ENCODE data around the gene PCP2. TPM values are rescaled to one million over a fixed set of nuclear protein-coding genes. Genes with fewer than 3 reads are reported as not detected.

Gene PCP2
- total RNA-seq, 1 donor from 2014 or later = not detected

DNA sequence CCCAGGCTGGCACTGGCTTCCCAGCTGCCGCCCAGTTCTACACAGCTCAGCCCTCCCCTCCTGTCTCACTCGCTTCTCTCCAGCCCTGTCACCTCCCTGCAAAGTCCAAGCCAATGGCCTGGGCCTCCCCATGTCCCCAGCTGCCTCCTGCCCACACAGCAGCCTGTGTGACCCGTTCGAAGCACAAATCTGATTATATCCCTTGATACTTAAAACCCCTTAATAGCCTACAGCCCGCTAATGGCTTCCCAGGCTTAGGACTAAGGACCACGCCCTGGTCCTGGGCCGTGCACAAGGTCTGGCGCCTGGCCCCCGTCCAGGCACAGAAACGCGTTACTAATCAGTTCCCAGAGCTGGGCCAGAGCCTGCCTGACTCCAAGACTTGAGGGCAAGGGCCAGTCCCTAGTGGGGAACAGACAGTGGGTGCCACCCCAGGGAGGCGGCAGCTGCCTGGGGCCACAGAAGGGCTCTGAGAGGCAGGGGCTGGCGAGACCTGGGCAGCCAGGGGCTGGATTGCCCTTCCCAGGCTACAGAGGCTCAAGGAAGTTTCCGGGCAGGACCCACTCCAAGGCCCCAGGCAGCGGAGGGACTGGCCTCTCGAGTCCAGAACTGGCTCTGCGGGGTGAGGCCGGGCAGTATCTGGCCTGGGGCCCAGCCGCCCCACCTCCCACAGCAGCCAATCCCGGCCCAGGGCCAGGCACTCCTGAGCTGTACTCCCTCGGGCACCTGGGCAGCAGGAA is 14.6 kb downstream of the PCP2 start:
- Histone ChIP-seq H3K27ac (peak overlapping the region; percentile 39), H3K4me1 (no peaks in the 10 kb centered on the region), H3K9me3 (no peaks in the 10 kb centered on the region), H3K4me3 (no peak overlapping the region), H3K36me3 (peaks cover 0 to 56% of the 10 kb centered on the region in 2 donors), H3K27me3 (no peaks in the 10 kb centered on the region)
- TF ChIP-seq, protein P1, sequence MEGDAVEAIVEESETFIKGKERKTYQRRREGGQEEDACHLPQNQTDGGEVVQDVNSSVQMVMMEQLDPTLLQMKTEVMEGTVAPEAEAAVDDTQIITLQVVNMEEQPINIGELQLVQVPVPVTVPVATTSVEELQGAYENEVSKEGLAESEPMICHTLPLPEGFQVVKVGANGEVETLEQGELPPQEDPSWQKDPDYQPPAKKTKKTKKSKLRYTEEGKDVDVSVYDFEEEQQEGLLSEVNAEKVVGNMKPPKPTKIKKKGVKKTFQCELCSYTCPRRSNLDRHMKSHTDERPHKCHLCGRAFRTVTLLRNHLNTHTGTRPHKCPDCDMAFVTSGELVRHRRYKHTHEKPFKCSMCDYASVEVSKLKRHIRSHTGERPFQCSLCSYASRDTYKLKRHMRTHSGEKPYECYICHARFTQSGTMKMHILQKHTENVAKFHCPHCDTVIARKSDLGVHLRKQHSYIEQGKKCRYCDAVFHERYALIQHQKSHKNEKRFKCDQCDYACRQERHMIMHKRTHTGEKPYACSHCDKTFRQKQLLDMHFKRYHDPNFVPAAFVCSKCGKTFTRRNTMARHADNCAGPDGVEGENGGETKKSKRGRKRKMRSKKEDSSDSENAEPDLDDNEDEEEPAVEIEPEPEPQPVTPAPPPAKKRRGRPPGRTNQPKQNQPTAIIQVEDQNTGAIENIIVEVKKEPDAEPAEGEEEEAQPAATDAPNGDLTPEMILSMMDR (IDR thresholded peaks at IDR 0.05) = no peak
- peak in 1 of 2 donors; percentile 21 for TF ChIP-seq POLR2AphosphoS5 (IDR thresholded peaks at IDR 0.05; ENCODE audit: insufficient read depth in 1 of 2, low read depth in 1 of 2)
- intact Hi-C loops (cut with DNase I) = no loop called here
- no peak for DNase-seq (ENCODE audit: extremely low spot score in 2 of 2)

DNA sequence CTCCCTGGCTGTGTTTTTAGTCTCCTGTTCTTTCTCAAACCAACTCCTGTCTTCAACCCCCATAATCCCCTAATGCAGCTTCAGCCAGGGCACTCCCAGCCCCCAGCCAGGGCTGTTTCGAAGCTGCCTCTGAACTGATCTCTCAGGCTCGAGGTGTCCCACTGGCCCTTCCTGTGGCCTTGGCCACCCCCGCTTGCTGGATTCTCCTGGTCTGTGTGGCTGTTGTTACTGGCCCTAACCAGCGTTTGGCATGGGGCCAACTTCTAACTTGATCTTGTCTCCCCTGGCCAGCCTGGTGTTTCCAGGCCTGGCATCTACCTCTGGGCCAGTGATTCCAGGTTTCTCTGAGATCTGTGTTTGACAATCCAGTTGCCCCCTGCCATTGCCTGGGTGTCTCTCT is 15.2 kb downstream of the PCP2 start:
- H3K4me1 ChIP-seq = no peaks in the 10 kb centered on the region
- DNase-seq (ENCODE audit: extremely low spot score in 2 of 2) = no peak

DNA sequence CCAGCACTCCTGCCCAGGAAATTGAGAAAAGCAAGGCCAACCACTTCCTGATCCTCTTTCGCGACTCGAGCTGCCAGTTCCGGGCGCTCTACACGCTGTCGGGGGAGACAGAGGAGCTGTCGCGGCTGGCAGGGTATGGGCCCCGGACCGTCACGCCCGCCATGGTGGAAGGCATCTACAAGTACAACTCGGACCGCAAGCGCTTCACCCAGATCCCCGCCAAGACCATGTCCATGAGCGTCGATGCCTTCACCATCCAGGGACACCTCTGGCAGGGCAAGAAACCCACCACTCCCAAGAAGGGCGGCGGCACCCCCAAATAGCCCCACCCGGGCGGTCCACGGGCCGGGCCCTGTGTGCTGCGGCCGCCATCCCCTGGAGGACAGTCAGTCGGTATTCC is 15.8 kb downstream of the PCP2 start:
- Histone ChIP-seq H3K27ac (no peak overlapping the region), H3K4me3 (no peak overlapping the region), H3K27me3 (no peaks in the 10 kb centered on the region), H3K36me3 (peaks cover 0 to 44% of the 10 kb centered on the region in 2 donors), H3K4me1 (no peaks in the 10 kb centered on the region), H3K9me3 (no peaks in the 10 kb centered on the region)
- intact Hi-C loops (cut with DNase I) = no loop called here
- DNase-seq (ENCODE audit: extremely low spot score in 2 of 2) = no peak
- no peak for TF ChIP-seq POLR2AphosphoS5 (IDR thresholded peaks at IDR 0.05; ENCODE audit: insufficient read depth in 1 of 2, low read depth in 1 of 2)
- TF ChIP-seq, protein P1 (IDR thresholded peaks at IDR 0.05) = no peak

More for the DNA sequence above, 15.2 kb downstream of the PCP2 start:
- Histone ChIP-seq H3K9me3 (no peaks in the 10 kb centered on the region), H3K36me3 (peaks cover 0 to 50% of the 10 kb centered on the region in 2 donors), H3K4me3 (no peak overlapping the region), H3K27me3 (no peaks in the 10 kb centered on the region), H3K27ac (peak overlapping the region; percentile 39)
- TF ChIP-seq POLR2A (IDR thresholded peaks at IDR 0.05) (no peak), POLR2AphosphoS5 (IDR thresholded peaks at IDR 0.05; ENCODE audit: insufficient read depth in 1 of 2, low read depth in 1 of 2) (no peak)
- TF ChIP-seq, protein P1 (IDR thresholded peaks at IDR 0.05) = no peak
- intact Hi-C loops (cut with DNase I) = no loop called here

DNA sequence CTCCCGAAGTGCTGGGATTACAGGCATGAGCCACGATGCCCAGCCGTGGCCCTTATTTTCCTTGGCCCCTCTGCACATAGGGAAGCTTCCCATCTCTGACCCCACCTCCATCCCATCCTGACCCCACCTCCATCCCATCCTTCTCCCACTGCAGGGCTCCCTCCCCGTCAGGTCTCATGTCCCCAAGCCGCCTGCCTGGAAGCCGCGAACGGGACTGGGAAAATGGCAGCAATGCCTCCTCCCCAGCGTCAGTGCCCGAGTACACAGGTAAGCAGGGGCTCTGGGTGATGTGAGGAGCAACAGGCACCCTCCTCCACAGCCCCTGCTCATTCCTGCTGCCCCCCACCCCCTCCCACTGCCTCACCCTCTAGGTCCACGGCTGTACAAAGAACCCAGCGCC is 16.3 kb downstream of the PCP2 start:
- no peak for DNase-seq (ENCODE audit: extremely low spot score in 2 of 2)
- Histone ChIP-seq H3K9me3 (no peaks in the 10 kb centered on the region), H3K27me3 (no peaks in the 10 kb centered on the region), H3K27ac (no peak overlapping the region), H3K36me3 (peaks cover 0 to 39% of the 10 kb centered on the region in 2 donors), H3K4me3 (no peak overlapping the region), H3K4me1 (no peaks in the 10 kb centered on the region)
- no peak for TF ChIP-seq POLR2AphosphoS5 (IDR thresholded peaks at IDR 0.05; ENCODE audit: insufficient read depth in 1 of 2, low read depth in 1 of 2)
- TF ChIP-seq, protein P1 (IDR thresholded peaks at IDR 0.05) = no peak
- TF ChIP-seq POLR2A (IDR thresholded peaks at IDR 0.05) = no peak
- intact Hi-C loops (cut with DNase I) = no loop called here

All from vagina (tissue), 2 donors.